Measurements from ENCODE around the gene TMSB15C. TPM values are rescaled to one million over a fixed set of nuclear protein-coding genes. Genes with fewer than 3 reads are reported as not detected.

The TMSB15C gene
- total RNA-seq, 1 experiment from 2014 or later: 2.0 TPM

DNA sequence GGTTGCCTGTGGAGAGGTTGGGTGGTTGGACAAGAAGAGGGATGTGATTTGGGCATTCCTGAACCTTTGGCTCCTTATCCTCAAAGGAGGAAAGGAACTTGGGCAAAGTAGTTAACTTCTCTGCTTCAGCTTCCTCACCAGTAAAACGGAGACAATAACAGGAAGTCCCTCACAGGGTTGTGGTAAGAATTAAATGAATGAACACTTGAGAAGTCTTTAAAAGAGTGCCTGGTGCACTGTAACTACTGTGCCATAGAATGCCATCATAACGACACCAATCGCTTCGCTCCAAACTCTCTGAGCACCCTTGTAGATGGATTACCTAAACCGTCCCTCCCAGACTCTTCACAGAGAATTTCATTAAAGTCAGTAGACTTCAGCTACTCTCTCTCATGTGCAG lies 46.8 kb upstream of the TMSB15C start:
- H3K36me3 Mint-ChIP-seq (ENCODE audit: insufficient read depth in 1 of 3, low read depth in 3 of 3): peaks cover 0 to 2% (median 0%) of the 10 kb centered on the region in 3 experiments; a peak in 1 of 7 replicates
- no peak overlapping the region for H2BK15ac ChIP-seq (ENCODE audit: low read depth, low read length)
- H4K91ac ChIP-seq (ENCODE audit: insufficient read length, low read depth, low read length): no peak overlapping the region
- no peaks in the 10 kb centered on the region for H3K79me1 ChIP-seq (ENCODE audit: insufficient read depth, low read depth, low read length, poor library complexity, severe bottlenecking)
- H2AK5ac ChIP-seq (ENCODE audit: insufficient read length, low read length): no peak overlapping the region
- H2BK12ac ChIP-seq (ENCODE audit: insufficient read length, low read depth, low read length): no peak overlapping the region
- H3K27me3 Mint-ChIP-seq (ENCODE audit: low read depth): peaks cover under 1% of the 10 kb centered on the region; the same call in 1 of the 2 replicates
- H3T11ph ChIP-seq (ENCODE audit: low read length): no peak overlapping the region
- H3K9ac ChIP-seq (ENCODE audit: extremely low read depth, insufficient read length, low read length): no peak overlapping the region
- no peak overlapping the region for H4K5ac ChIP-seq (ENCODE audit: insufficient read length, low read depth, low read length)
- peaks cover 0 to 44% of the 10 kb centered on the region in 2 experiments; a peak in 2 of 5 replicates for H3K9me3 Mint-ChIP-seq
- no peak overlapping the region for H3K27ac ChIP-seq (ENCODE audit: insufficient read length, low read depth, low read length)
- no peak overlapping the region for H4K8ac ChIP-seq (replicated peaks; ENCODE audit: insufficient read length, low read depth, low read length)
- no peaks in the 10 kb centered on the region for H3K23me2 ChIP-seq (ENCODE audit: insufficient read length, low read depth, low read length, poor library complexity, severe bottlenecking)
- H3K27me3 ChIP-seq (ENCODE audit: insufficient read depth, low read length): no peaks in the 10 kb centered on the region
- no peaks in the 10 kb centered on the region; the same call in 1 of the 2 replicates for H3K4me1 ChIP-seq (ENCODE audit: insufficient read depth, low read length)
- H2BK120ac ChIP-seq (ENCODE audit: low read depth, low read length, poor library complexity, severe bottlenecking): no peak overlapping the region
- no peaks in the 10 kb centered on the region for H4K20me1 ChIP-seq (ENCODE audit: control insufficient read depth, insufficient read depth, insufficient read length)
- no peak overlapping the region for H3K4me3 Mint-ChIP-seq
- no CpG with 5 or more reads among the region's 5 CpGs for WGBS (ENCODE audit: extremely low coverage, insufficient read length, low lambda C conversion rate)
- no peaks in the 10 kb centered on the region for H3K79me2 ChIP-seq (ENCODE audit: insufficient read depth, low read length)
- H3K27ac Mint-ChIP-seq: peak overlapping the region in 1 of 3 experiments; percentile 30; a peak in 1 of 7 replicates
- H3K4me2 ChIP-seq (ENCODE audit: insufficient read depth, insufficient read length, low read length): no peak overlapping the region
- H2BK5ac ChIP-seq (ENCODE audit: insufficient read length, low read length): no peak overlapping the region
- H3K14ac ChIP-seq (ENCODE audit: insufficient read depth, low read length): no peak overlapping the region
- no peak overlapping the region for H3K4ac ChIP-seq (ENCODE audit: low read depth, low read length)
- no peak overlapping the region for H2BK20ac ChIP-seq (ENCODE audit: low read depth, low read length, poor library complexity, severe bottlenecking)
- H2AFZ ChIP-seq (ENCODE audit: low read length): no peak overlapping the region
- peaks cover 4% of the 10 kb centered on the region for H3K9me3 ChIP-seq (ENCODE audit: control insufficient read depth, low read depth, low read length)
- TF ChIP-seq, protein P1, sequence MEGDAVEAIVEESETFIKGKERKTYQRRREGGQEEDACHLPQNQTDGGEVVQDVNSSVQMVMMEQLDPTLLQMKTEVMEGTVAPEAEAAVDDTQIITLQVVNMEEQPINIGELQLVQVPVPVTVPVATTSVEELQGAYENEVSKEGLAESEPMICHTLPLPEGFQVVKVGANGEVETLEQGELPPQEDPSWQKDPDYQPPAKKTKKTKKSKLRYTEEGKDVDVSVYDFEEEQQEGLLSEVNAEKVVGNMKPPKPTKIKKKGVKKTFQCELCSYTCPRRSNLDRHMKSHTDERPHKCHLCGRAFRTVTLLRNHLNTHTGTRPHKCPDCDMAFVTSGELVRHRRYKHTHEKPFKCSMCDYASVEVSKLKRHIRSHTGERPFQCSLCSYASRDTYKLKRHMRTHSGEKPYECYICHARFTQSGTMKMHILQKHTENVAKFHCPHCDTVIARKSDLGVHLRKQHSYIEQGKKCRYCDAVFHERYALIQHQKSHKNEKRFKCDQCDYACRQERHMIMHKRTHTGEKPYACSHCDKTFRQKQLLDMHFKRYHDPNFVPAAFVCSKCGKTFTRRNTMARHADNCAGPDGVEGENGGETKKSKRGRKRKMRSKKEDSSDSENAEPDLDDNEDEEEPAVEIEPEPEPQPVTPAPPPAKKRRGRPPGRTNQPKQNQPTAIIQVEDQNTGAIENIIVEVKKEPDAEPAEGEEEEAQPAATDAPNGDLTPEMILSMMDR (conservative IDR thresholded peaks at IDR 0.05): no peak
- H3K18ac ChIP-seq (ENCODE audit: insufficient read length, low read depth, low read length): no peak overlapping the region
- H3K23ac ChIP-seq (ENCODE audit: insufficient read length, low read depth, low read length): no peak overlapping the region
- H3K4me1 Mint-ChIP-seq: peaks cover 2 to 3% of the 10 kb centered on the region in 2 experiments; a peak in 3 of 4 replicates
- no peak overlapping the region for H3K56ac ChIP-seq (ENCODE audit: insufficient read length, low read depth, low read length)
- DNase-seq: no peak

Measured in H9 (cell line).